ENCODE results near the gene ZBED6. TPM values are rescaled to one million over a fixed set of nuclear protein-coding genes. Genes with fewer than 3 reads are reported as not detected.

The ZBED6 gene, protein sequence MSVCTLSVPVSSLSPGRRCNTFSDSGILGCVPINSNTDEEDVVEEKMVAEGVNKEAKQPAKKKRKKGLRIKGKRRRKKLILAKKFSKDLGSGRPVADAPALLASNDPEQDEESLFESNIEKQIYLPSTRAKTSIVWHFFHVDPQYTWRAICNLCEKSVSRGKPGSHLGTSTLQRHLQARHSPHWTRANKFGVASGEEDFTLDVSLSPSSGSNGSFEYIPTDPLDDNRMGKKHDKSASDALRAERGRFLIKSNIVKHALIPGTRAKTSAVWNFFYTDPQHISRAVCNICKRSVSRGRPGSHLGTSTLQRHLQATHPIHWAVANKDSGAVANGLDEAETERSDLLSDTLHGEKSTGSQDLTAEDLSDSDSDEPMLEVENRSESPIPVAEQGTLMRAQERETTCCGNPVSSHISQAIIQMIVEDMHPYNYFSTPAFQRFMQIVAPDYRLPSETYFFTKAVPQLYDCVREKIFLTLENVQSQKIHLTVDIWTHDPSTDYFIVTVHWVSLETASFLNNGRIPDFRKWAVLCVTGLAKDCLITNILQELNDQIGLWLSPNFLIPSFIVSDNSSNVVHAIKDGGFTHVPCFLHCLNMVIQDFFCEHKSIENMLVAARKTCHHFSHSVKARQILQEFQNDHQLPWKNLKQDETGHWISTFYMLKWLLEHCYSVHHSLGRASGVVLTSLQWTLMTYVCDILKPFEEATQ (N-terminal part only)
- total RNA-seq: 30.6 and 38.4 TPM in 2 replicates

DNA sequence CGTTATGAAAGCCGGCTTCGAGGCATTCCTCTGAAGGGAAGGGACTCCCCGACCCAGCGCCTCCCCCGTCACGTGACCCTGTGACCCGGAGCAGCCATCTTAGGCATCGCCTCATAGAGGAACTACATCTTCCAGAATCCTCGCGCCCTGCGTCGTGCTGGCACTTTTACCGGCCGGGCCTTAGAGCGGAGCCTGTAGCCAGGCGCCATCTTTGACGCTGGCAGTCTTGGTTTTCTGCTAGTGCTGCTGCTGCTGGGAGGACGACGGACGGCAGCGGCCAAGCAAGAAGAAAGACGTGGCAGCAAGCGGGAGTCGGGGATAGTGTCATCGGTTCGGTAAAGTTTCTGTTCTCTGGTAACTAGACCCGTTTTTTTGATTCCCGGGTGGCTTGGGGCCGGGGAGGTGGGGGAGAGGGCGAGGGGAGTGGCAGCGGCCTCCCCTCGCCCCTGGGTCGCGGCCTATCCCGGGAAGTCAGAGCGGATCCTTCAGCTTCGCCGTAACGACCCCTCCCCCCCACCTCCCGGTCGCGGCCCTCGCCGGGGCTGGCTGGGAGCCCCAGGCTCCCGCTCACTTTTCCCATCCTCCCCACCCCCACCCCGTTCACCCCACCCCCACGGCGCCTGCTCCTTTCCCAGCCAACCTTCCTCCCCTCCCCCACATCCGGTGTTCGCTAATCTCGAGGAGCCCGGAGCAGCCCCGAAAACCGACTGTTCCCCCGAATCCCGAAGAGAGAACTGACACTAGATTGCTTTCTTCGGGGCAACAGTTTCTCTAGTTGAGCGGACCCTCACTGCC is at the start of gene ZBED6, which contains the start of gene ZC3H11A:
TSS of gene ZBED6 (plus strand) at position 183 of the 795 bp plus-strand sequence. CDS start 1,900 bp downstream, outside the sequence.
TSS of gene ZC3H11A (plus strand) at position 183 of the 795 bp plus-strand sequence. CDS start 21,448 bp downstream, outside the sequence.

DNA sequence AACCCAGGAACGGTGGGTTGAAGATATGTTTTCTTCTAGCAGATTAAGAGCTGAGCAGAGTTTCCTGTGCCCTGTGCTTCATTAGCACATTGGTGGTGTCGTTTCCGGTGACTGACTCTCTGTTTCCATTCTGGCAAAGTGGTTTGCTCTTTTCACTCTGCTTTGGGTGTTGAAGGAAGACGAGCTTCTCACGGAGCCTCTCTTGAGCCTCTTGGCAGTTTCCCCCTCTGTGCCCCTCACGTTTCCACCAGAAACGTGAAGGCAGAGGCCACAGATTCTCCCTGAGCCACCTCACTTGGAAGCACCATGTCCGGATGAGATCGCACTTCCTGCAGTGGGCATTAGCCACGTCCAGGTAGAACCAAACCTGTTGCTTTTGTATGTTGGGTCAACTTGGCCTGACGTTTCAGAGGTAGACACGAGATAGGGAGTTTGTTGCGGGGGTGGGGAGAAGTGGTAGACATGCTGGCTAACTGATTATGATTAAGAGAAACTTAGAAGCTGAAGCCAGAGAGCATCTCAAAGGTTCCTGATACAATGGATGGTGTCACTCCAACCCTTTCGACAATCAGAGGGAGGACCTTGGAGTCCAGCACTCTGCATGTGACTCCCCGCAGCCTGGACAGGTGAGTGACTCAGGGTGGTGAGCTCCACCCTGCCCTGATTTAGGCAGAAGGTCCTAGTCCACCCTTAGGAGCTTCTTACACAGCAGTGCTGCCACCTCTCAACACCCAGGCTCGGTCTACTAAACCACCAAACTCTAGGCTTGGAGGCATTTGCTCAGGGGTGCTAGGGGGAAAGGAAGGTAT is 30.2 kb upstream of the ZBED6 start, which contains the start of gene LAX1:
TSS of gene LAX1 (plus strand) at position 155 of the 809 bp plus-strand sequence. CDS start at position 538, 383 bp downstream.

Small RNA genes lying within 50 kb of the gene (small RNA-seq; reads per million reads assigned to genes)
- 1.4 reads per million, percentile 68 among the genes with 10 or more reads in this experiment for gene ZC3H11A

Other genes starting within 250 kb of the ZBED6 start
- 314 and 526 TPM in 2 replicates for gene ATP2B4, start 168.8 kb upstream of the ZBED6 start, total RNA-seq
- under 0.01 TPM in 1 of 2 replicates, not detected in the other for gene LAX1, start 30.4 kb upstream of the ZBED6 start, total RNA-seq
- 103 and 105 TPM in 2 replicates for gene ZC3H11A, start within 50 bp of the ZBED6 start, total RNA-seq
- gene SNRPE, start 66.0 kb downstream of the ZBED6 start, total RNA-seq: 41.4 and 53.8 TPM in 2 replicates

All from placental epithelial cell (primary cell).